GM12891 (cell line): ENCODE data around the gene IL20RA.
A peak's percentile ranks its signal among the peaks of the same experiment; 100 is the strongest.

Source experiments
- DNase-seq: peaks from one replicate; pipeline ENCODE4 v3.0.0; 2011; ENCODE audit warnings: low spot score; ENCODE audit not compliant: insufficient read length
- FAIRE-seq: peaks from 2 replicates; lab custom pipeline; 2011; peaks lifted over from hg19 to GRCh38; lab: Jason Lieb, UNC
- PAX5 ChIP-seq: IDR thresholded peaks from 2 replicates; pipeline ENCODE4 v1.6.1; 2011; ENCODE audit warnings: low read length, moderate library complexity, mild to moderate bottlenecking; ENCODE audit not compliant: insufficient read depth, severe bottlenecking
- POLR2A ChIP-seq: IDR thresholded peaks from 2 replicates; pipeline ENCODE4 v1.6.1; 2011; ENCODE audit warnings: low read depth, low read length, control low read depth
- POLR2AphosphoS5 ChIP-seq: IDR thresholded peaks from 2 replicates; pipeline ENCODE4 v1.6.1; 2011; ENCODE audit warnings: low read depth, low read length, control low read depth
- POU2F2 ChIP-seq: IDR thresholded peaks from 2 replicates; pipeline ENCODE4 v1.6.1; 2011; ENCODE audit warnings: low read depth, mild to moderate bottlenecking, control low read depth, low read length, moderate library complexity
- SPI1 ChIP-seq: IDR thresholded peaks from 2 replicates; pipeline ENCODE4 v1.6.1; 2011; ENCODE audit warnings: low read depth, low read length, control low read depth
- TAF1 ChIP-seq: IDR thresholded peaks from 2 replicates; pipeline ENCODE4 v1.6.1; 2011; ENCODE audit warnings: low read depth, low read length, control low read depth

The IL20RA gene

GRCh38 chr6:137046871-137047412, 2.2 kb upstream of the IL20RA start:
- no peak for DNase-seq
- TF ChIP-seq SPI1 (no peak), TAF1 (no peak), PAX5 (no peak), POU2F2 (no peak), POLR2AphosphoS5 (no peak), POLR2A (no peak)
- FAIRE-seq: no peak

GRCh38 chr6:137045222-137045789, 541 bp upstream of the IL20RA start:
- TF ChIP-seq PAX5 (no peak), POLR2AphosphoS5 (no peak), SPI1 (no peak), TAF1 (no peak), POLR2A (no peak), POU2F2 (no peak)

GRCh38 chr6:137043710-137044365, 927 bp downstream of the IL20RA start:
- FAIRE-seq (no peak), DNase-seq (peak; percentile 16)
- no peak for TF ChIP-seq POU2F2

More at GRCh38 chr6:137045222-137045789, 541 bp upstream of the IL20RA start:
- FAIRE-seq (no peak), DNase-seq (no peak)

DNA sequence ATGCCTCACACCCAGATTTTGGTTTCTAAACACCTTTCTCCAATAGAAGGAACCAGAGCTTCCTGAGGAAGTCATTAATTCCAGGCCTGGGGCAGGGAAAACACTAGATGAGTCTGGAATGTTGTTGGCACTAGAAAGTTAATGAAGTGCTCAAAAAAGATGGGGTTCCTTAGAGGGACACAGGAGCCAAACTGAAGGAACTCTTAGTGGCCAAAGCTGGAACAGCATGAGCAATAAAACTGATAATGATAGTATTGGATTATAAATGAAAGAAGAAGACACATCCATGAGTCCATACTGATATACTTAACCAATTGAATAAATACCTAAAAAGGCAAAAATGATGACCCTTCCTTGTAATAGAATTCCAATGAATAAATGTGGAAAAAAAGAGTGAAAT, 4.4 kb downstream of the IL20RA start:
- no peak for FAIRE-seq

DNA sequence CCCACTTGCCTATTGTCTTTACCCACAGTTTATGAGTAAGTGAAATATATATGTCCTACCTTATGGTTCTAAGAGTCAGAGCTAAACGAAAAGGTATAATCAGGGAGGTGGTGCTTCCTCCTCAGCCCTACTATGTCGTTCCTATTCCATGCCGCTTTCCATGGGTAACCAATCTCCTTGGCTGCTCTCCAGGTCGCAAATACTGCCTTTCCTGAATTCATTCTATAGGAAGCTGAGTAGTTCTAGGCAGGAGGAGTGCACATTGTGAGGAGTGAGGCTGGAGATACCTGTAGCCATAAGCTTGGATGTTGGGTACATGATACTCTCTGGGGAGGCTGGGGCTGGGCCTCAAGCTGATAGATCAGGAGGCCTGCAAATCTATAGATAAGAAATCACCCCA, 5.8 kb downstream of the IL20RA start:
- no peak for DNase-seq
- TF ChIP-seq PAX5 (no peak), POLR2A (no peak), POLR2AphosphoS5 (no peak), SPI1 (no peak), POU2F2 (no peak), TAF1 (no peak)
- FAIRE-seq: no peak

More for the DNA sequence above, 4.4 kb downstream of the IL20RA start:
- no peak for DNase-seq
- TF ChIP-seq SPI1 (no peak), POLR2AphosphoS5 (no peak), TAF1 (no peak), PAX5 (no peak), POLR2A (no peak), POU2F2 (no peak)

DNA sequence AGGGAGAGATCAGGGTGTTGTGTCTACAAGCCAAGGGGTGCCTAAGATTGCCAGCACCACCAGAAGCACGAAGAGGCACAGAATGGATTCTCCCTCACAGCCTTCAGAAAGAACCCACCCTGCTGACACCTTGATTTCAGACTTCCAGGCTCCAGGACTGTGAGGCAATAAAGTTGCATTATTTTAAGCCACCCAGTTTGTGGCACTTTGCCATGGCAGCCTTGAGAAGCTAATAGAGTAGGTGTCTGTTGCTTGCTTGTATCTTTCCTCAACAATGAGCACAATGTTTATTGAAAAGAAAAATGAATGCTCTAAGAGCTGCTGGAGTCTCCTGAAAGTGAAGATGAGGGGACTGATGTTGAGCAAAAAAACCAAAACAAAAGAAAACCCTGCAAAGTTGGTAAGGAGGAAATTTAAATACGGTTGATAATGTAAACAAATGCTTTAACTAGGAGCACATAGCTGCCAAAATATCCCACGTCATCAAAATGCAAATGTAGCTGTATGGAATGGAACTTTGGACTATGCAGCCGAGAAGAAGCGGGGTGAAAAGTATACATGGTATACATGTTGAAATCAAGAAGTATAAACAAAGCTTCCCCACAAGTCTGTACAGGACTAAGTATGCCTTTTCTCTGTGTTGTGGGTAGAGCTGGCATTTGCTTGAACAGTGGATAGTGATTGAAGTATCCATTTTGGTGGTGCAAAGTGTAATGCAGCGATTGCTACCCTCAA, 8.0 kb downstream of the IL20RA start:
- TF ChIP-seq POLR2A (no peak), SPI1 (no peak), TAF1 (no peak), POLR2AphosphoS5 (no peak), POU2F2 (no peak), PAX5 (no peak)
- DNase-seq: no peak
- no peak for FAIRE-seq

- peak; percentile 79 for FAIRE-seq
- peak; percentile 19 for DNase-seq
- TF ChIP-seq POLR2AphosphoS5 (no peak), TAF1 (no peak), PAX5 (no peak), SPI1 (0 out of 2 replicates have a peak, but pooled peaks have one; percentile 27), POLR2A (no peak), POU2F2 (peak; percentile 86)
Observed at GRCh38 chr6:137033828-137034227, 10.9 kb downstream of the IL20RA start.

- DNase-seq (no peak), FAIRE-seq (peak; percentile 54)
- TF ChIP-seq TAF1 (no peak), POLR2AphosphoS5 (no peak), POU2F2 (no peak), POLR2A (no peak), SPI1 (no peak)
Observed at GRCh38 chr6:137031122-137031521, 13.6 kb downstream of the IL20RA start.

GRCh38 chr6:137028912-137029311, 15.9 kb downstream of the IL20RA start:
- TF ChIP-seq TAF1 (no peak), POLR2AphosphoS5 (no peak), POU2F2 (no peak), SPI1 (no peak), PAX5 (no peak), POLR2A (no peak)
- no peak for DNase-seq
- FAIRE-seq: no peak

GRCh38 chr6:137025786-137026730, 18.7 kb downstream of the IL20RA start:
- no peak for TF ChIP-seq SPI1
- no peak for TF ChIP-seq POLR2AphosphoS5
- no peak for TF ChIP-seq TAF1
- TF ChIP-seq POU2F2: no peak
- no peak for TF ChIP-seq POLR2A
- FAIRE-seq (no peak), DNase-seq (no peak)
